ENCODE results near the gene SLC9C2. TPM values are rescaled to one million over a fixed set of nuclear protein-coding genes. Genes with fewer than 3 reads are reported as not detected.
A peak's percentile ranks its signal among the peaks of the same experiment; 100 is the strongest.

Gene SLC9C2
- total RNA-seq, 1 experiment from 2014 or later: not detected

GRCh38 chr1:173503391-173503790 is 99.5 kb downstream of the SLC9C2 start (continued):
- TF ChIP-seq, protein P1, sequence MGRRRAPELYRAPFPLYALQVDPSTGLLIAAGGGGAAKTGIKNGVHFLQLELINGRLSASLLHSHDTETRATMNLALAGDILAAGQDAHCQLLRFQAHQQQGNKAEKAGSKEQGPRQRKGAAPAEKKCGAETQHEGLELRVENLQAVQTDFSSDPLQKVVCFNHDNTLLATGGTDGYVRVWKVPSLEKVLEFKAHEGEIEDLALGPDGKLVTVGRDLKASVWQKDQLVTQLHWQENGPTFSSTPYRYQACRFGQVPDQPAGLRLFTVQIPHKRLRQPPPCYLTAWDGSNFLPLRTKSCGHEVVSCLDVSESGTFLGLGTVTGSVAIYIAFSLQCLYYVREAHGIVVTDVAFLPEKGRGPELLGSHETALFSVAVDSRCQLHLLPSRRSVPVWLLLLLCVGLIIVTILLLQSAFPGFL (CRISPR knock-in tag; IDR thresholded peaks at IDR 0.05; ENCODE audit: borderline replicate concordance): no peak
- no peak for TF ChIP-seq ZNF512 (CRISPR knock-in tag; IDR thresholded peaks at IDR 0.05; ENCODE audit: borderline replicate concordance)
- TF ChIP-seq RELA (CRISPR knock-in tag; IDR thresholded peaks at IDR 0.05; ENCODE audit: borderline replicate concordance): no peak
- TF ChIP-seq, protein P2, sequence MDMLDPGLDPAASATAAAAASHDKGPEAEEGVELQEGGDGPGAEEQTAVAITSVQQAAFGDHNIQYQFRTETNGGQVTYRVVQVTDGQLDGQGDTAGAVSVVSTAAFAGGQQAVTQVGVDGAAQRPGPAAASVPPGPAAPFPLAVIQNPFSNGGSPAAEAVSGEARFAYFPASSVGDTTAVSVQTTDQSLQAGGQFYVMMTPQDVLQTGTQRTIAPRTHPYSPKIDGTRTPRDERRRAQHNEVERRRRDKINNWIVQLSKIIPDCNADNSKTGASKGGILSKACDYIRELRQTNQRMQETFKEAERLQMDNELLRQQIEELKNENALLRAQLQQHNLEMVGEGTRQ (CRISPR knock-in tag; IDR thresholded peaks at IDR 0.05): peak; percentile 74
- TF ChIP-seq JAZF1 (CRISPR knock-in tag; IDR thresholded peaks at IDR 0.05): no peak
- no peak for TF ChIP-seq PRRX2 (CRISPR knock-in tag; IDR thresholded peaks at IDR 0.05)

DNA sequence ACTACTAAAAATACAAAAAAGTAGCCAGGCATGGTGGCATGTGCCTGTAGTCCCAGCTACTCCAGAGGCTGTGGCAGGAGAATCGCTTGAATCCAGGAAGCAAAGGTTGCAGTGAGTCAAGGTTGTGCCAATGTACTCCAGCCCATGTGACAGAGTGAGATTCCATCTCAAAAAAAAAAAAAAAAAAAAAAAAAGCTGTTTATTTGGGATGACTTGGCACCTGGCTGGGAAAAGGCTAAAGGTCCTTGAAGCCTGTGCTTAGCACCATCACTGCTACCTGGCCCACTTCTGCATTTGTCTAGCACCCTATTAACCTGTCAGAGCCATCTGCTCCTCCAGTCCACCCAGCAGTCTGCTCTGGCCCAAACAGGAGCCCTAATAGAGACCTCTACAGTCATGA is 100.8 kb downstream of the SLC9C2 start:
- H3K9me3 Mint-ChIP-seq: peaks cover 32% of the 10 kb centered on the region
- no peak for TF ChIP-seq SMAD3 (CRISPR knock-in tag; IDR thresholded peaks at IDR 0.05; ENCODE audit: borderline replicate concordance)
- no peak for TF ChIP-seq PRRX2 (CRISPR knock-in tag; IDR thresholded peaks at IDR 0.05)
- no peak for TF ChIP-seq EMX1 (CRISPR knock-in tag; IDR thresholded peaks at IDR 0.05)
- no peak for TF ChIP-seq ZNF232 (CRISPR knock-in tag; IDR thresholded peaks at IDR 0.05)
- TF ChIP-seq, protein P3, sequence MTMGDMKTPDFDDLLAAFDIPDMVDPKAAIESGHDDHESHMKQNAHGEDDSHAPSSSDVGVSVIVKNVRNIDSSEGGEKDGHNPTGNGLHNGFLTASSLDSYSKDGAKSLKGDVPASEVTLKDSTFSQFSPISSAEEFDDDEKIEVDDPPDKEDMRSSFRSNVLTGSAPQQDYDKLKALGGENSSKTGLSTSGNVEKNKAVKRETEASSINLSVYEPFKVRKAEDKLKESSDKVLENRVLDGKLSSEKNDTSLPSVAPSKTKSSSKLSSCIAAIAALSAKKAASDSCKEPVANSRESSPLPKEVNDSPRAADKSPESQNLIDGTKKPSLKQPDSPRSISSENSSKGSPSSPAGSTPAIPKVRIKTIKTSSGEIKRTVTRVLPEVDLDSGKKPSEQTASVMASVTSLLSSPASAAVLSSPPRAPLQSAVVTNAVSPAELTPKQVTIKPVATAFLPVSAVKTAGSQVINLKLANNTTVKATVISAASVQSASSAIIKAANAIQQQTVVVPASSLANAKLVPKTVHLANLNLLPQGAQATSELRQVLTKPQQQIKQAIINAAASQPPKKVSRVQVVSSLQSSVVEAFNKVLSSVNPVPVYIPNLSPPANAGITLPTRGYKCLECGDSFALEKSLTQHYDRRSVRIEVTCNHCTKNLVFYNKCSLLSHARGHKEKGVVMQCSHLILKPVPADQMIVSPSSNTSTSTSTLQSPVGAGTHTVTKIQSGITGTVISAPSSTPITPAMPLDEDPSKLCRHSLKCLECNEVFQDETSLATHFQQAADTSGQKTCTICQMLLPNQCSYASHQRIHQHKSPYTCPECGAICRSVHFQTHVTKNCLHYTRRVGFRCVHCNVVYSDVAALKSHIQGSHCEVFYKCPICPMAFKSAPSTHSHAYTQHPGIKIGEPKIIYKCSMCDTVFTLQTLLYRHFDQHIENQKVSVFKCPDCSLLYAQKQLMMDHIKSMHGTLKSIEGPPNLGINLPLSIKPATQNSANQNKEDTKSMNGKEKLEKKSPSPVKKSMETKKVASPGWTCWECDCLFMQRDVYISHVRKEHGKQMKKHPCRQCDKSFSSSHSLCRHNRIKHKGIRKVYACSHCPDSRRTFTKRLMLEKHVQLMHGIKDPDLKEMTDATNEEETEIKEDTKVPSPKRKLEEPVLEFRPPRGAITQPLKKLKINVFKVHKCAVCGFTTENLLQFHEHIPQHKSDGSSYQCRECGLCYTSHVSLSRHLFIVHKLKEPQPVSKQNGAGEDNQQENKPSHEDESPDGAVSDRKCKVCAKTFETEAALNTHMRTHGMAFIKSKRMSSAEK (CRISPR knock-in tag; IDR thresholded peaks at IDR 0.05; ENCODE audit: borderline replicate concordance): no peak
- no peak for TF ChIP-seq ATF2 (CRISPR knock-in tag; IDR thresholded peaks at IDR 0.05; ENCODE audit: borderline replicate concordance, low read depth)
- TF ChIP-seq, protein P2 (CRISPR knock-in tag; IDR thresholded peaks at IDR 0.05): no peak
- TF ChIP-seq ZNF219 (CRISPR knock-in tag; IDR thresholded peaks at IDR 0.05; ENCODE audit: borderline replicate concordance): no peak
- no peak for TF ChIP-seq IRF2 (CRISPR knock-in tag; IDR thresholded peaks at IDR 0.05; ENCODE audit: borderline replicate concordance, low read depth)
- no peak overlapping the region for H3K27ac Mint-ChIP-seq
- CTCF ChIA-PET: no interaction called here
- DNase-seq (ENCODE audit: low spot score) (no peak), ATAC-seq (no peak)
- H3K36me3 Mint-ChIP-seq: peaks cover 20% of the 10 kb centered on the region
- H3K4me1 Mint-ChIP-seq: peaks cover 13% of the 10 kb centered on the region
- no peak overlapping the region for H3K4me3 Mint-ChIP-seq
- POLR2A ChIA-PET: no interaction called here
- H3K27me3 Mint-ChIP-seq (ENCODE audit: low read depth): no peaks in the 10 kb centered on the region
